ENCODE results near the gene GARIN6. TPM values are rescaled to one million over a fixed set of nuclear protein-coding genes. Genes with fewer than 3 reads are reported as not detected.

Gene GARIN6
- total RNA-seq, 1 experiment from 2014 or later, result not detected

DNA sequence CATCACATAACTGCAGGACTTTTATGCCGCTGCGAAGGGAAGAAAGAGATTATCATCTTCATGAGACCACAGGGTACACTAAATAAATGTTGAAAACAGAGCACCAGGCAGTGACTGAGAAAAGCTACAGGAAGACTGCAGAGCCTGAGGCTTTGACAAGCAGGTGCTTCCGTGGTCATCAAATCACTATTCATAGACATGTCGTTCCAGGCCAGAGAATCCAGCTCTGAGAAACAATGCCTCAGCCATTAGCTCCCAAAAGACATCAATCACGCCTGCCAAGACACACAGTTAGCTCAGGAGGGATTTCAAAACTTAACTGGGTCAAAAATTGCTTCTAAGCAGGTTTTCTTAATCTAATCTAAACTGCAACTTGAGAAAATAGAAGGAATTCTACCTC, 47.2 kb upstream of the GARIN6 start (continued):
- TF ChIP-seq, protein P1, sequence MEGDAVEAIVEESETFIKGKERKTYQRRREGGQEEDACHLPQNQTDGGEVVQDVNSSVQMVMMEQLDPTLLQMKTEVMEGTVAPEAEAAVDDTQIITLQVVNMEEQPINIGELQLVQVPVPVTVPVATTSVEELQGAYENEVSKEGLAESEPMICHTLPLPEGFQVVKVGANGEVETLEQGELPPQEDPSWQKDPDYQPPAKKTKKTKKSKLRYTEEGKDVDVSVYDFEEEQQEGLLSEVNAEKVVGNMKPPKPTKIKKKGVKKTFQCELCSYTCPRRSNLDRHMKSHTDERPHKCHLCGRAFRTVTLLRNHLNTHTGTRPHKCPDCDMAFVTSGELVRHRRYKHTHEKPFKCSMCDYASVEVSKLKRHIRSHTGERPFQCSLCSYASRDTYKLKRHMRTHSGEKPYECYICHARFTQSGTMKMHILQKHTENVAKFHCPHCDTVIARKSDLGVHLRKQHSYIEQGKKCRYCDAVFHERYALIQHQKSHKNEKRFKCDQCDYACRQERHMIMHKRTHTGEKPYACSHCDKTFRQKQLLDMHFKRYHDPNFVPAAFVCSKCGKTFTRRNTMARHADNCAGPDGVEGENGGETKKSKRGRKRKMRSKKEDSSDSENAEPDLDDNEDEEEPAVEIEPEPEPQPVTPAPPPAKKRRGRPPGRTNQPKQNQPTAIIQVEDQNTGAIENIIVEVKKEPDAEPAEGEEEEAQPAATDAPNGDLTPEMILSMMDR (IDR thresholded peaks at IDR 0.05 in 2 of 3, conservative IDR thresholded peaks at IDR 0.05 in 1 of 3; ENCODE audit: borderline replicate concordance in 1 of 3, insufficient read depth in 1 of 3, low read depth in 2 of 3, low read length in 2 of 3), result no peak
- TF ChIP-seq JUND (IDR thresholded peaks at IDR 0.05) (no peak), RAD21 (IDR thresholded peaks at IDR 0.05; ENCODE audit: low read depth) (no peak), YY1 (IDR thresholded peaks at IDR 0.05; ENCODE audit: extremely low read depth, insufficient replicate concordance, low read depth, low read length) (no peak)

DNA sequence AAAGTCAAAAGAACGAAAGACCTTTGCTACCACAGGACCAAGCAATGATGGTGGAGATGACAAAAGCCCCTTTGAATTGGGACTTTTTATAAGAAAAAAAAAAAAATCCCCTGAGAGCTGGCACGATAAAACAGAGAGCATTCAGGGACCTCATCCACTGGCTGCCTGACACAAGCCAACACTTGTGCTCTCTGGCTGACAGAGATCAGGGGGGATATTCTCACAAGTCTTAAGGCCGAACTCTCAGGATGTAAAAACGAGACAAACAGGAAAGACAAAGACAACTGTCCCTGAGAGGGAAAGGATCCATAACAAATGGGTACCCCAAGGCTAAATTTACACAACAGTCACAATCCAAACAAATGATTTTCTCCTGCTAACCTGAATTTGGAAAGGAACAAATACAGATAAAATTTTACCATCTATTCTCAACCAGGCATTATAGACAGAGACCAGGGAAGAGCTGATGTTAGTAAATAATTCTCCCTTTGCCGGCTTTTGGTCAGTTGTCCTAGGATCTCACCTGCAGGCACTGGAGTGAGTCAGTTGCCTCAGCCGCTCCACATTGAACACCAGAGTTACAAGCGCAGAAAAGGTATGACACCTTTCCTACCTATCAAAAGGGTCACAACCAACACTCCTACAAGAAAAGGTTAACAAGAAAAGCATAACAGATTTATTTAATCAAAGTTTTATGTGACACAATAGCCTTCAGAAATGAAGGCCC, 37.9 kb upstream of the GARIN6 start:
- ChIA-PET POLR2A (no interaction called here), RAD21 (ENCODE audit: low non-redundant PET in 1 of 2, low total read pairs in 2 of 2, uncharacterized antibody in 2 of 2, unreplicated experiment in 2 of 2) (no interaction called here), CTCF (no interaction called here)
- no peak overlapping the region for H3K9ac ChIP-seq (ENCODE audit: low read length)
- no peak for TF ChIP-seq CEBPB (IDR thresholded peaks at IDR 0.05; ENCODE audit: low read depth)
- TF ChIP-seq, protein P2, sequence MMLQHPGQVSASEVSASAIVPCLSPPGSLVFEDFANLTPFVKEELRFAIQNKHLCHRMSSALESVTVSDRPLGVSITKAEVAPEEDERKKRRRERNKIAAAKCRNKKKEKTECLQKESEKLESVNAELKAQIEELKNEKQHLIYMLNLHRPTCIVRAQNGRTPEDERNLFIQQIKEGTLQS (IDR thresholded peaks at IDR 0.05), result no peak
- no peak for TF ChIP-seq EGR1 (IDR thresholded peaks at IDR 0.05; ENCODE audit: low read depth)
- no peak for TF ChIP-seq FOSL1 (IDR thresholded peaks at IDR 0.05; ENCODE audit: low read depth)
- intact Hi-C loops (cut with micrococcal nuclease), result no loop called here
- no peaks in the 10 kb centered on the region for H3K4me1 ChIP-seq (ENCODE audit: control insufficient read depth in 1 of 2, insufficient read depth in 2 of 2, low read length in 2 of 2)
- H4K20me1 ChIP-seq (ENCODE audit: insufficient read depth), result no peaks in the 10 kb centered on the region
- no peaks in the 10 kb centered on the region for H3K27me3 ChIP-seq (ENCODE audit: insufficient read depth, low read length)
- H3K9me2 ChIP-seq (ENCODE audit: insufficient read depth), result no peaks in the 10 kb centered on the region
- BruUV-seq (replicated peaks), result no TSS peak
- no peak for DNase-seq (ENCODE audit: low read depth, low spot score)
- no peak overlapping the region for H2AFZ ChIP-seq (ENCODE audit: low read depth, low read length, poor library complexity, severe bottlenecking)
- H3K27ac ChIP-seq (ENCODE audit: low read depth, low read length), result no peak overlapping the region
- no peaks in the 10 kb centered on the region for H3K79me2 ChIP-seq (ENCODE audit: insufficient read depth, low read length)
- ATAC-seq, result no peak
- no peak overlapping the region for H3K4me2 ChIP-seq (ENCODE audit: low read length)
- H3K36me3 ChIP-seq (ENCODE audit: control insufficient read depth in 1 of 2, insufficient read depth in 2 of 2, low read length in 2 of 2), result no peaks in the 10 kb centered on the region
- no peak overlapping the region for H3K4me3 ChIP-seq (replicated peaks in 1 of 2; ENCODE audit: low read depth in 1 of 2, low read length in 2 of 2)
- H3K9me3 ChIP-seq (ENCODE audit: control insufficient read depth in 1 of 2, insufficient read depth in 1 of 2, low read depth in 1 of 2, low read length in 2 of 2), result no peaks in the 10 kb centered on the region

All from HCT116 (cell line).